SKM-1 (cell line): ENCODE data around the gene LSR.
A peak's percentile ranks its signal among the peaks of the same experiment; 100 is the strongest.

Experiments used
- DNase-seq: peaks from one replicate; lab custom pipeline; 2025; ENCODE audit not compliant: unreplicated experiment; lab: John Stamatoyannopoulos, UW

The LSR gene, protein sequence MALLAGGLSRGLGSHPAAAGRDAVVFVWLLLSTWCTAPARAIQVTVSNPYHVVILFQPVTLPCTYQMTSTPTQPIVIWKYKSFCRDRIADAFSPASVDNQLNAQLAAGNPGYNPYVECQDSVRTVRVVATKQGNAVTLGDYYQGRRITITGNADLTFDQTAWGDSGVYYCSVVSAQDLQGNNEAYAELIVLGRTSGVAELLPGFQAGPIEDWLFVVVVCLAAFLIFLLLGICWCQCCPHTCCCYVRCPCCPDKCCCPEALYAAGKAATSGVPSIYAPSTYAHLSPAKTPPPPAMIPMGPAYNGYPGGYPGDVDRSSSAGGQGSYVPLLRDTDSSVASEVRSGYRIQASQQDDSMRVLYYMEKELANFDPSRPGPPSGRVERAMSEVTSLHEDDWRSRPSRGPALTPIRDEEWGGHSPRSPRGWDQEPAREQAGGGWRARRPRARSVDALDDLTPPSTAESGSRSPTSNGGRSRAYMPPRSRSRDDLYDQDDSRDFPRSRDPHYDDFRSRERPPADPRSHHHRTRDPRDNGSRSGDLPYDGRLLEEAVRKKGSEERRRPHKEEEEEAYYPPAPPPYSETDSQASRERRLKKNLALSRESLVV

DNA sequence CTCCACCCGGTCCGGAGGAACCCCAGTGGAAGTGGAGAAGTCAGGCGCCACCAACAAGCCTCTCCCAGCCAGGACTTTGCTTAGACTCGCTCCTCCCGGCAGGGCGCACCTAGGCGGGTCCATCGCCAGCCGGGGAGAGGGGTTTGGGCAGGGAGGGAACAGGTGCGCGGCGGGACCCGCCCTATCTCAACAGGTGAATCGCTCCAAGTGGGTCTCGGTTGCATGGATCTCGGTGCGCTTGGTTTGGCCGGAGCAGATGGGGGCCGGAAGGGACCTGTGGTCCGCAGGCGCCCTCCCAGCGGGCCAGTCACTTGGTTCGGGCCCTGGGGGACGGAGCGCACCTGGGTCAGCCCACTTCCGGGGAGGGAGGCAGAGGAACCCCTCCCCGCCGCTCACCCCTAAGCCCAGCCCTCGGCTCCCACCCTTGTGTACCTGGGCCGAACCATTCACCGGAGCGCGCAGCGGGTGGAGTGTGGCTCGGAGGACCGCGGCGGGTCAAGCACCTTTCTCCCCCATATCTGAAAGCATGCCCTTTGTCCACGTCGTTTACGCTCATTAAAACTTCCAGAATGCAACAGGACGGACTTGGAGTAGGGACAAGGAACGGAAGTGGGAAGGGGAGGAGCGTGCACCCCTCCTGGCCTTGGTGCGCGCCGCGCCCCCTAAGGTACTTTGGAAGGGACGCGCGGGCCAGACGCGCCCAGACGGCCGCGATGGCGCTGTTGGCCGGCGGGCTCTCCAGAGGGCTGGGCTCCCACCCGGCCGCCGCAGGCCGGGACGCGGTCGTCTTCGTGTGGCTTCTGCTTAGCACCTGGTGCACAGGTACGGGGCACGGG is at the start of gene LSR:
Gene LSR, plus strand, starts transcription at position 693 of the 836 bp plus-strand sequence. Its CDS starts 21 bp downstream, at position 714.
- no peak for DNase-seq

DNA sequence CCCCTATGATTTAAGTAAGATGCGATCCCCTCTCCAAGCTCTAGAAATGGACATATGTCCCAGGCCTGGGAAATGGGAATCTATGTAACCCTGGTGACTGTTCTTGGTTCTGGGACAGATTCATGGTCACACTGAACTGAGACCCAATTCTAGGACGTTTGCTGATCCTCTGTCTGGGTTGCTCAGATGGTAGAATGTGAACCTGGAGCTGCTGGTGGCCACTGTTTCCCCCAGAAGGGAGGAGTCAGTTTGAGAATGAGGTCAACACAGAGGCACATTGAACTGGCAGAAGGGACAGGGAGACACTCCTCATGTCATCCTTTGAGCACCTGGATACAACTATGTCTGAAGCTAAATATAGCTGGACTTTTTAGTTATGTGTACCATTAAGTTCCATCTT is 49.3 kb upstream of the LSR start:
- no peak for DNase-seq

DNA sequence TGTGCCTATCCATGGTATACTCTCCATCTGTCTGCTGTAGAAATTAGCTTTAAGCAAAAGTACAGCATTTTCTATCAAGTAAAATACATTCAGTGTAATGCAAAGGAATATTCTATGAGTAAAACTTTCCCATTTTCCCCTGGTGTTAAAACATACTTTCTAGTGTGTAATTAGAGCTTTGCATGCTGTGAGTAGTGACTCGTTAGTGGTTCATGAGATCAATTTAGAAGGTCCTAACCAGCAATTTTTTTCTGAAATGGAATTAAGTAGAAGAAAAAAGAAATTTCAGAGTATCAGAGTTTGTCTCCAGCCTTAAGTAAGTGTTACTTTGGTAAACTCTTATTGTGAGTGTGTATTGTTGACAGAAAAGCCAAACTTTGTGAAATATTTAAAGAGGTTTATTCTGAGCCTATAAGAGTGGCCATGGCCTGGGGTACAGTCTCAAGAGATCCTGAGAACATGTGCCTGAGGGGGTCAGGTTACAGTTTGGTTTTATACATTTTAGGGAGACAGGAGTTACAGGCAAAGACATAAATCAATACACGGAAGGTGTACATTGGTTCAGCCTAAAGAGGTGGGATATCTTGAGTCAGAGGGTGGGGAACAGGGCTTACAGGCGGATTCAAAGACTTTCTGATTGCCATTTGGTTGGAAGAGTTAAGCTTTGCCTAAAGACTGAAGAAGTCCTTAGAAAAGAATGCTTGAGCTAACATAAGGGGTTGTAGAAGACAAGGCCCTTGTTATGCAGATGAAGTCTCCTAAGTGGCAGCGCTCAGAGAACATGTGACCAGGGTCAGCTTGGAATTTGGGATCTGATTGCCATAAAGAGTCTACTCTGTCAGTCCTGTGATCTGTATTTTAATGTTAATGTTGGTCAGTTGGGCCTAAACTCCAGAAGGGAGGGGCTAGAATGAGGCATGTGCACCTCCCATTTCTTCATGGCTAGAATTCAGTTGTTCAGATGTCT is 45.8 kb upstream of the LSR start:
- DNase-seq, result no peak

DNA sequence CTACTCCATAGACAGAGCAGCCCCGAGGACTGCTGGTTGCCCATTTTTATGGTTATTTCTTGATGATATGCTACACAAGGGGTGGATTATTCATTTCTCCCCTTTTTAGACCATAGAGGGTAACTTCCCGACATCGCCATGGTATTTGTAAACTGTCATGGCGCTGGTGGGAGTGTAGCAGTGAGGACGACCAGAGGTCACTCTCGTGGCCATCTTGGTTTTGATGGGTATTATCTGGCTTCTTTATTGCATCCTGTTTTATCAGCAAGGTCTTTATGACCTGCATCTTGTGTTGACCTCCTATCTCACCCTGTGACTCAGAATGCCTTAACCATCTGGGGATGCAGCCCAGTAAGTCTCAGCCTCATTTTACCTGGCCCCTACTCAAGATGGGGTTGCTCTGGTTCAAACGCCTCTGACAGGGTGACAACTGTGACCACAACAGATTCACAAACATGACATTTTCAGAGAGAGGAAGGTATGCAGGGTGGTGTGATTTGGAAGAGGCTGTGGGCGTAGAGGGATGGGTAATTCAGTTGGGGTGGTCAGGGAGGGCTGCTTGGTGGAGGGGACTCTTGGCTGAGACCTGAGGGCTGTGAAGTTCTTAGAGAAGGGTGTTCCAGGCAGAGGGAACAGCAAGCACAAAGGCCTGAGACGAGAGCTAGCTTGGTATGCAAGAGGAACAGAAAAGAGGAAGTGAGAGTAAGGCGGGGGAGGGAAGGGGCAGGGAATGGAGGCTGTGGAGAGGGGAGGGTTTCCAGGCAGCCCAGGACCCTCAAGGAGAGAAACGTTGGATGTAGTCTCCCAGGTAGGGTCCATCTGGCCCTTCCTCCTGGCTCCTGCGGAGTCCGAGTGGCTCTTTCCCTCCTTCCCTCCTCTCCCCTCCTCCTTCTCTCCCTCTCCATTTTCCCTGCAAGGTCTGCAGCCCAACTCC is 43.7 kb upstream of the LSR start:
- peak; percentile 77 for DNase-seq

DNA sequence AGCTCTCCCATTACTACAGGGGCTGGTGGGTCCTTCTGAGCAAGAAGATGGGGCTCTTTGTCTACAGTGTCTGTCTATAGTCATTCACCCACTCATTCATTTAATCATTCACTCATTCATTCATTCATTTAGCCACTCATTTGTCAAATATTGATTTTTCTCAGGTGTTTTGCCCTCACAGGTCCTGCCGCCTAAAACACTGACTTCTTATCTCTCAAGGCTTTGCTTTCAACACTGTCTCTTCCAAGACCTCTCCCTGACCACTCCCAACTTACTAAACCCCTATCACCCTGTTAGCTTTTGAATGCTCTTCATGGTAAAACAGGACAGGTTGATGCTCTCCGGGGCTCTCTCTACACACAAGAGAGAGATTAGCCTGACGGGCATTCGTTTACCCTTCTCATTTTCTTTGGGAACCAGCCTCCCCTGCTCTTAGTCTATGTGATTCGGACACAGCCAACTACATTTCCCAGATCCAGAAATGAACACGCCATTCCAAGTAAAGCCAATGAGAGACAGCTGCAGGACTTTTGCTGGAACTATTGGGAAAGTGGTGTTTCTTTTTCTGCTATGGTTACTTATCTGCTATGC is 43.0 kb upstream of the LSR start:
- no peak for DNase-seq

DNA sequence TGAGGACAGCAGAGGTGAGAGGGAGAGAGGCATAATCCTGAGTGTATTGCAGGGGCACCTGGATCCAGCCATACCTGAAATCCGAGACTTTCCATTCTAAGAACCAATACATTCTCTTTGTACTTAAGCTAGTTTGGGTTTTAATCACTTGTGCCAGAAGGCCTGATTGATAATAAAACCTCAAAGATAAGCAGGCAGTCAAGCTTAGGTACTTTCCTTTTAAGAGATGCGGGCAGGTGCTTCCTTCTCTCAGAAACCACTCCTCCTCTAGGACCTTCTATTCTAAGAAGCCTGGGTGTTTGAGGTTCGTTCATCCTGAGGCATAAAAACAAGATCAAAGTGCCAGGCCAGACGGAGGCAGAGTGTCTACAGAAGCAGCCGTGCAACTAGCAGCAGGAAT is 42.4 kb upstream of the LSR start:
- no peak for DNase-seq

DNA sequence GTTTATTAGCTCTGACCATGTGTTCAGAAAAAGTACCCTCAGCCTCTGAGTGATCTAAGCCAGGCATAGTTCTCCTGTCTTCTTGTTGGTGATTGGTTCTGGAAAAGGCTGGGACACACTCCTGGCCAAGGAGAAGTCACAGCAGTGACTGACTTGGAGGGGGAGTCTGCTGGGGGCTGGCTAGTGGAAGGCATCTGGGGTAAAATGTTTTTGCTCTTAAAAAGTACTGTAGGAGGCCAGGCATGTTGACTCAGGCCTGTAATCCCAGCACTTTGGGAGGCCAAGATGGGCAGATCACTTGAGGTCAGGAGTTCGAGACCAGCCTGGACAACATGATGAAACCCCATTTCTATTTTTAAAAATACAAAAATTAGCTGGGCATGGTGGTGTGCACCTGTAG is 41.9 kb upstream of the LSR start:
- DNase-seq, result no peak

DNA sequence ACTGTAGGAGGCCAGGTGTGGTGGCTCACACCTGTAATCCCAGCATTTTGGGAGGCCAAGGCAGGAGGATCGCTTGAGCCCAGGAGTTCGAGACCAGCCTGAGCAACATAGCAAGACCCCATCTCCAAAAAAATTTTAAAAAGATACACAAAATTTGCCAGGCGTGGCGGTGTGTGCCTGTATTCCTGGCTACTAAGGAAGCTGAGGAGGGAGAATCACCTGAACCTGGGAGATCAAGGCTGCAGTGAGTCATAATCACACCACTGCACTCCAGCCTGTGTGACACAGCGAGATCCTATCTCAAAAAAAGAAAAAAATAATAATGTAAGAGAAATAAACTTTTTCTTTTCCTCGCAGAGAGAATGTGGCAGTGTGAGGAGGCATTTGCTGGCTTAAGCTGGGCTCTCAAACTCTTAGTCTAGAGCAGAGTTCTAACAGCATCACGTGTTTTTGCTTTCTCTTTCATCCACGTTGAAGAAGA is 41.4 kb upstream of the LSR start:
- DNase-seq, result no peak

DNA sequence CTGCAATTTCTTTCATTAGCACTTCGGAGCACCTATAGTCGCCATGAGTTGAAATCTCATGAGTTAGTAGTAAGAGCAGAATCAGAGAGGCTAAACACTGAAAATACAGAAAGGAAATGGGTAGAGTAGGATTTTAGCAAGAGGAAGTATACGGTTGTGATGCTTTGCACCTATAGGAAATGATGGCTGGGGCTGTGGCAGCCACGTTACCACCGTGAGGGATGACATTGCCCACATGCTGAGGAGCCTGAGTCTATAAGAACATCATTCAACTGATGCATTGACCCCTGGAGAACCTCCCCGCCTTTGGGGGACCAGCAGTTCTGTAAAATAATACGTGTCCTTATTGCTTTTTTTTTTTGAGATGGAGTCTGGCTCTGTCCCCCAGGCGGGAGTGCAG is 40.7 kb upstream of the LSR start:
- DNase-seq, result no peak

DNA sequence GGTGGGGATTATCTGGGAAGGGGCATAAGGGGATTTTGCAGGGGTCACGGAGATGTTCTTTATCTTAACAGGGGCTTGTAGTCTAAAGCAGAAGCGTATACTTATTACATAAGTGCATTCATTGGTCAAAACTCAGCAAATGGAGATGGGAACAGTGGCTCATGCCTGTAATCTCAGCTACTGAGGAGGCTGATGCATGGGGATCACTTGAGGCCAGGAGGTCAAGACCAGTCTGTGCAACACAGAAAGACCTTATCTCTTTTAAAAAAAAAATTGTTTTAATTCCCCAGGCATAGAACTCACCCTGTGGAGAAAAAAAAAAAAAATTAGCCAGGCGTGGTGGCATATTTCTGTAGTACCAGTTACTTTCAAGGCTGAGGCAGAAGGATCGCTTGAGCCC is 39.2 kb upstream of the LSR start:
- no peak for DNase-seq

DNA sequence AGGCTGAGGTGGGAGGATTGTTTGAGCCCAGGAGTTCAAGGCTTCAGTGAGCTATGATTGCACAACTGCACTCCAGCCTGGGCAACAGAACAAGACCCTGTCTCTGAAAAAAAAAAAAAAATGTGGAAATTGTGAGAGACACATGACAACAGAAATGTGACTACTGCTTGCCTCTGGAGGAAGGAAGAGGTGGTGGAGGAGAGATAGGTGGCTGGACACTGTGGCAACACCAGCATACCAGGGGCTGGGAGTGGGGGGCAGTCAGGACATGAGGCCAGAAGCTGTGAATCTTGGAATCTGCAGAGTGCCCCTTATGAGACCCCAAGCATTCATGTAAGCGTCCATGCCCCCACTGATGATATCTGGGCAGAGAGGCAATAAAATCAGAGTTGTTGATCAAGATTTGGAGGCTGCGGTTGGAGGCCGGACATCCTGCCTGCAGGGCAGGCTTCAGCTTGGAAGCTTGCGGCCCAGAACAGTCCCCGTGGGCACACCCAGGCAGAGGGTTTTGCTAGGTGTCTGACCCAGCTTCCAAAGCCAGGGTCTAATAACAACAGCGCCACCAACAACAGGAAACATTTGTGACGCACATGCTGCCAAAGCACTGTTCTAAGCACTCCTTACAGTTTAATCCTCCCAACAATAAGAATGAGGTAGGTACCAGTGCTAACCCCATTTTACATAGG is 37.1 kb upstream of the LSR start:
- no peak for DNase-seq

DNA sequence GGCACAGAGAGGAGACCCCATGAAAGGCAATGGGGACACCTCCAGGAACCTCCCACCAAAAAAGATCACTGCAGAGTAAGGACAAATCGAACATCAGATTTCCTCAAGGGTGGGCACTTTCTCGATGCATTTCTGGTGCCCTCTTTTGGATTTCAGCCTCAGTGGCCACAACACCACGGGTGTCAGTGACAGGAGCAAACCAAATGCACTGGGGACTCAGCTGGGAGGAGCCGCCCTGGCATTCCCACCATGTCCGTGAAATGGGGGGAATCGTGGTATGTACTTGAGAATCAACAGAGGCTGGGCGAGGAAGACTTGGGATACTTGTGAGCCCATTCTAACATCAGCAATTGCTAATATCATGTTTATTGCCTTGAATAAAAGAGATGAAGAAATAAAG is 36.6 kb upstream of the LSR start:
- no peak for DNase-seq

DNA sequence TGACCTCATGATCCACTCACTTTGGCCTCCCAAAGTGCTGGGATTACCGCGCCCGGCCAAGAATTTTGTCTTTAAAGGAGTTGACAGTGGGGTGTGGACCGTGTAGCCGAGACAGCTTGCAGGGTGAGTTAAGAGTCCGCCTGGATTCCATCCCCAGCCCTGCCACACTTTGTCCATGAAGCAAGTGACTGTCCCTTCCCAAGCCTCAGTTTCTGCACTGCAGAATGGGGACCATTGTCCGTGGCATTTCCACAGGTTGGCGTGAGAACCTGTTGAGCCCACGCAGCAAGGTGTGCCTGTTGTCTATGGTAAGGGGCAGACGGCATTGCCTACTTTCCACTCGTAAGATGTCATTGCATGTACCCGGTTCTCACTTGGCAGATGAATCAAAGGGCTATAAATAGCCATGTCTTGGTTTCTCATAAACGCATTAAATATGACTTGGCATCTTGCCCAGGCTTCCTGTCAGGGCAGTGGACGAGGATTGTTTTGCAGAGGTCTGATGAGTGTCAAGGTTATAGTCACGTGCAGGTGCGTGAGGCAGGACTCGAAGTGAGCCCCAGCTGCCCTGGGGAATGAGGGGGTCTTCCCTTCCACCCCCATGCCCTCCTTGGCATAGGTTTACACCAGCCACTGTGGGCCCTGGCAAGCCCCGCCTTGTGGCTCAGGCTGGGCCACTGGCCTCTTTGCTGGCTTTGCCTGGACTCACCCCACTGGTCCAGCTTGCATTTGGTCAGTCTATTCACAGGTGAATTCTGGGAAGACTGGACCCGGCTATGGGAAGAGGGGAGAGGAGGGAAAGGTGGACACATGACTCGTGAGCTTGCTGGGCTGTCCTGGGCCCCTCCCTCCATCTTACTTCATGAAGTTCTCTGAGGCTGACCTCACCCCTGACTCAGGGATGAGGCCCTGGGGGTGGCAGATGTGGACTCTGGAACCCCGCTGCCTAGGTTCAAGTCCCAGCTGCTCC is 34.9 kb upstream of the LSR start:
- DNase-seq, result no peak

DNA sequence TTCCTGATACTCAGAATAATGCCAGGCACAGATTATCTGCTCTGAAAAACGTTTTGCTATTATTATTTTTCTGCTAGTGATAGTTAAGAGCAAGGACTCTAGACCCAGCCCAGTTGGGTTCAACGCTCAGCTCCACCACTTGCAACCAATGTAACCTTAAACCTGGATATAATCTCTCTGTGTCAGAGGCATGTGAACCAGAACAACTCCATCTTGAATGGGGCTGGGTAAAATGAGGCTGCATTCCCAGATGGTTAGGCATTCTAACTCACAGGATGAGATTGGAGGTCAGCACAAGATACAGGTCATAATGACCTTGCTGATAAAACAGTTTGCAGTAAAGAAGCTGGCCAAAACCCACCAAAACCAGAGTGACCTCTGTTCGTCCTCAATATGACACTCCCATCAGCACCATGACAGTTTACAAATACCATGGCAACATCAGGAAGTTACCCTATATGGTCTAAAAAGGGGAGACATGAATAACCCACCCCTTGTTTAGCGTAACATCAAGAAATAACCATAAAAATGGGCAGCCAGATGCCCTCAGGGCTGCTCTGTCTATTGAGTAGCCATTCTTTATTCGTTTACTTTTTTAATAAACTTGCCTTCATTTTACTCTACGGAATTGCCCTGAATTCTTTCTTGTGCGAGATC is 33.9 kb upstream of the LSR start:
- DNase-seq, result no peak

DNA sequence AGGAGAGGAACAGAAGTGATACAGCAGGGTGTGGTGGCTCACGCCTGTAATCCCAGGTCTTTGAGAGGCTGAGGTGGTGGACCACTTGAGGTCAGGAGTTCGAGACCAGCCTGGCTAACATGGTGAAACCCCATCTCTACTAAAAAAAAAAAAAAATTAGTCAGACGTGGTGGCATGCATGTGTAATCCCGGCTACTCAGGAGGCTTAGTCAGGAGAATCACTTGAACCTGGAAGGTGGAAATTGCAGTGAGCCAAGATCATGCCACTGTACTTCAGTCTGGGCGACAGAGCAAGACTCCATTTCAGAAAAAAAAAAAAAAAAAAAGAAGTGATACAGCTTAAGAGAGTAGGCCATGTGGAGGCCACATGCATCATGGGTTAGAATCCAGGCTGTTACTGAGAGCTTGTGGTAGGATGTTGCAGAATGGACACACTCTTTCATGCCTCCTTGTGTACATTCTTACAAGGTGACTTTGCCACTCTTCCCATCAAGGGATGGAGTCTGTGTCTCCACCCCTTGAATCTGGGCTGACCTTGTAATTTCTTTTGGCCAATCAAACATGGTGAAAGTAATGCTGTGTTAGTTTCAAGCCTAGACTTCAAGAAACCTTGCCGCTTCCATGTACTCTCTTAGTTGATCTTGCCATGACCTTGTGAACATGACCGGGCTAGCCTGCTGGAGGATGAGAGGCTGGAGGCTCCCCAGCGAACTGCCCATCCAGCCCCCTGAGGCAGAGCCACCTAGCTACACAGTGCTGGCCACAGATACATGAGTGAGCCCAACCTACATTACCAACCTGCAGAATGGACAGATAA is 32.6 kb upstream of the LSR start:
- no peak for DNase-seq
